Fibroblast of villous mesenchyme (primary cell): Measurements from ENCODE around the gene HOPX. TPM values are rescaled to one million over a fixed set of nuclear protein-coding genes. Genes with fewer than 3 reads are reported as not detected.
"Not testable (repeated sequence)": the region's sequence is repeated elsewhere in the genome, so short reads cannot be mapped to it uniquely, and the experiment has no call there.

Experiments
- DNase-seq: peaks from one replicate; pipeline ENCODE4 v3.0.0-alpha.2; 2010; ENCODE audit warnings: low read depth
- H3K4me3 ChIP-seq: 2 replicates; pipeline ENCODE4 v1.5.1; 2011; ENCODE audit warnings: low read depth, mild to moderate bottlenecking, low read length
- total RNA-seq: library from RNA; depleted of rRNA; stranded (reverse); fragments of >200 nt; gene quantifications from 2 replicates; pipeline ENCODE4 v1.2.3, GENCODE V29; 2012
- TF ChIP-seq, protein P1 (sequence below): IDR thresholded peaks from 2 replicates; pipeline ENCODE4 v1.5.1; 2012; ENCODE audit warnings: low read depth, mild to moderate bottlenecking, low read length; ENCODE audit not compliant: insufficient read depth

Gene HOPX
- total RNA-seq, 1 donor = under 0.01 TPM

DNA sequence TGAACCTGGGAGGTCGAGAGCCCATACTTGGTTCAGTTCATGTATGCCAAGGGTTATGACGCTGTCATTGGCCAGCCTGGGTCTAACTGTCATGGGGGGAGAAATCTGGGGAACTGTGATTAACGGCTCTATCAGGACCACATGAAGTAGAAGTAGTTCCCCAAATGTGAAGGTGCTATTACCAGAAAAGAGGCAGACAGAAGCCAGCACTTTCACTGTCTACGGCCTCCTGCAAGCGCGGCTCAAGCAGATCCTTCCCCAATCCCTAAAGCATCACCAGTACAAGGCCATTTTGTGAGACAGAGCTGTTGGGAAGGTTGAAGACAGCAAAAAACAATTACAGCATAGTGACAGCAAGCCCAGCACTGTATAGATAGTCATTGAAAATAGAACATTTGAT is 37.5 kb downstream of the HOPX start:
- no peak for DNase-seq
- TF ChIP-seq, protein P1, sequence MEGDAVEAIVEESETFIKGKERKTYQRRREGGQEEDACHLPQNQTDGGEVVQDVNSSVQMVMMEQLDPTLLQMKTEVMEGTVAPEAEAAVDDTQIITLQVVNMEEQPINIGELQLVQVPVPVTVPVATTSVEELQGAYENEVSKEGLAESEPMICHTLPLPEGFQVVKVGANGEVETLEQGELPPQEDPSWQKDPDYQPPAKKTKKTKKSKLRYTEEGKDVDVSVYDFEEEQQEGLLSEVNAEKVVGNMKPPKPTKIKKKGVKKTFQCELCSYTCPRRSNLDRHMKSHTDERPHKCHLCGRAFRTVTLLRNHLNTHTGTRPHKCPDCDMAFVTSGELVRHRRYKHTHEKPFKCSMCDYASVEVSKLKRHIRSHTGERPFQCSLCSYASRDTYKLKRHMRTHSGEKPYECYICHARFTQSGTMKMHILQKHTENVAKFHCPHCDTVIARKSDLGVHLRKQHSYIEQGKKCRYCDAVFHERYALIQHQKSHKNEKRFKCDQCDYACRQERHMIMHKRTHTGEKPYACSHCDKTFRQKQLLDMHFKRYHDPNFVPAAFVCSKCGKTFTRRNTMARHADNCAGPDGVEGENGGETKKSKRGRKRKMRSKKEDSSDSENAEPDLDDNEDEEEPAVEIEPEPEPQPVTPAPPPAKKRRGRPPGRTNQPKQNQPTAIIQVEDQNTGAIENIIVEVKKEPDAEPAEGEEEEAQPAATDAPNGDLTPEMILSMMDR = no peak
- H3K4me3 ChIP-seq = no peak overlapping the region

DNA sequence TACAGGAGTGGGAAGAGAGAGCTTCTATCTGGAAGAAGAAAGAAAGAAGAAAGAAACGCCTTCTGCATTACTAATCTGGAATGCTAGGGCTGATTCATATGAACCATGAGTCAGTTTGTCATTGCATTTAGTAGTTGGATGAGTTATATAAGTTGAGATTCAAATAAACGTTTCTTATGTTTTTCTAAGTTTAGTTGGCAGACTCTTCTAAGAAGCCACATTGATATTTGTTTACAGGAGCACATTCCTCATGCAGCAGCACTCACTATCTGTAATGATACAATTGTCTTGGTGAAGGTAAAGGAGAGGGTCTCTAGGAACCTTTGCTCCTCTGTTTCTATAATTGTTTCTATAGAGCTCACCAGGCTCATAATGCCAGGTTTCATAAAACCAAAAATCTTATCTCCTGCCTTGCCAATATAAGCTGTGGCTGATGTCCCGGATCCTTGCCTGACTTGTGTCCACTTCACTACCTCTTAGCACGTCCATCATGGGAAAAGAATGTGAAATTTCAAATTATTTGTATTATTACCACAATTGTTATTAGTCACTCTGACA is 39.5 kb downstream of the HOPX start:
- TF ChIP-seq, protein P1 = peak; percentile 28
- no peak overlapping the region for H3K4me3 ChIP-seq
- peak; percentile 77 for DNase-seq

DNA sequence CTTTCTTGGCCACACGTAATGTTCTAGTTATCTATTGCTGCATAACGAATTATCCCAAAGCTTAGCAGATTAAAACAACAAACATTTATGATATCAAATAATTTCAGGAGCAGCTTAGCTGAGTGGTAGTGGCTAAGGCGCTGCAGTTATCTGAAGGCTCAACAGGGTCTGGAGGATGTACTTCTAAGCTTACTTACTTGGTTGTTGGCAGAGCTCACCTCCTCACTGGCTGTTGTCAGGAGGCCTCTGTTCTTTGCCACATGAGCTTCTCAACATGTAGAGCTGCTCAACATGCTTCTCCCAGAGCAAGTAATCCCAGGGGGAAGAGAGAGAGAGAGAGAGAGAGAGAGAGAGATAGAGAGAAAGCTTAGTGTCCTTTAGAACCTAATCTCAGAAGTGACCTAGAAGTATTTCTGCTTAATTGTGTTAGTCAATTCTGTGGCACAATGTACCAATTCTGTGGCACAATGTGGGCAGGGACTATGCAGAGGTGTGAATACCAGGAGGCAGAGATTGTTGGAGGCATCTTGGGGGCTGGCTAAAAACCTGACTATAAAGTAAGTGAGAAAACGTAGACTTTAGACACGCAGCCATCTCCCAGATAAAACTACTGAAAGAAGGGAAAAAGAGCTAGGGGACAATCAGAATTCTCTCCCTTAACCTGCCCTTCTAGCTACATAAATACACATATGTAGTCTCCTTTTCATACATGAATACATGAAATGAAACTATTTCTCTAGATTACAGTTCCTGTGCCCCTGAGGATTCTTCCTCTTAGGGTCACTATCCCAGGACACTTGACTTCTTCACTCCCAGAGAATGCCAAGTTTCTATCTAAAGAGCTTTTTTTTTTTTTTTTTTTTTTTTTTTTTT is 40.2 kb downstream of the HOPX start:
- H3K4me3 ChIP-seq = no peak overlapping the region
- TF ChIP-seq, protein P1 = no peak
- DNase-seq = no peak

DNA sequence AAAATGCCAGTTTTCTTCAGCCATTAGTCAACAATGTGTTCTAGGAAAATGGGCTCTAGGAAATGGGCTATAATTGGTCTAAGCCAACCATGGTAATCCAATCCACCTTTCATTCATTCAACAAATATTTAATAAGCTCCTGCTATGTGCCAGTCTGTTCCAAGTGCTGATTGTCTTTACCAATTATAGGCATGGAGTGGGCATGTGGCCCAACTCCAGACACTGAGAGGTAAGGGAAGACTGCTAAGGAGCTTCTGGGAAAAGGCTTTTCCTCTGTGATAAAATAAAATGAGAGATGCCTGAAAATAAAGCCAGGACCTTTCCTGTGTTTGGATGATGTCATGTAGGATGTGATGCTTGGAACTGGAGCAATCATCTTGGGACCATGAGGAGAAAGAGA is 43.3 kb downstream of the HOPX start:
- DNase-seq = no peak
- no peak overlapping the region for H3K4me3 ChIP-seq
- TF ChIP-seq, protein P1 = no peak

DNA sequence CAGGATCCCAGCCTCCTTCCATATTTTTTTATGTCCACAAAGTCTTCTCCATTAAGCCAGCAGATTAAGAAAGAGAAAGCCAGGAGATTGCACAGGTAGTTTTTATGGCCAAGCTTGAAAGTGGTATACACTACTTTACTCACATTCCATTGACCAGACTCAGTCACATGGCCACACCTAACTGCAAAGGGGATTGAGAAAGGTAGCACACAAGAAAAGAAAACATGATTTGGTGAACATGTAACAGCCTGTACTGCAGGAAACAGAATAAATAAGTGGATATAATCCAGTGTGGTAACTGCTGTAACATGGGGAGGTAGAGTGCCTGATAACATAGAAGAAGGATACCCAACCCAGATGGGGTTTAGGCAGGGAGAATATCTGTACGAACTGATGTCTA is 43.9 kb downstream of the HOPX start:
- H3K4me3 ChIP-seq = no peak overlapping the region
- TF ChIP-seq, protein P1 = no peak
- DNase-seq = no peak

DNA sequence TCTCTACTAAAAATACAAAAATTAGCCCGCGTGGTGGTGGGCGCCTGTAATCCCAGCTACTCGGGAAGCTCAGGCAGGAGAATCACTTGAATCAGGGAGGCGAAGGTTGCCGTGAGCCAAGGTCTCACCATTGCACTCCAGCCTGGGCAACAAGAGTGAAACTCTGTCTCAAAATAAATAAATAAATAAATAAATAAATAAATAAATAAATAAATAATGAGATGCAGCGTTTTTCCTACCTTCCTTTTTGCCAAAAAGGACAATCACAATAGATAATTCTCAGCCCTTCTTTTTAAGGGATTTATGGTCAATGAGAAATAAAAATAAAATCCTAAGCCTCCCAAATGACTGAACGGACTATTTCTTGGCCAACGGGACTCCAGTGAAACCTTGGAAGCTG is 46.1 kb downstream of the HOPX start:
- not testable (repeated sequence) for DNase-seq, H3K4me3 ChIP-seq

DNA sequence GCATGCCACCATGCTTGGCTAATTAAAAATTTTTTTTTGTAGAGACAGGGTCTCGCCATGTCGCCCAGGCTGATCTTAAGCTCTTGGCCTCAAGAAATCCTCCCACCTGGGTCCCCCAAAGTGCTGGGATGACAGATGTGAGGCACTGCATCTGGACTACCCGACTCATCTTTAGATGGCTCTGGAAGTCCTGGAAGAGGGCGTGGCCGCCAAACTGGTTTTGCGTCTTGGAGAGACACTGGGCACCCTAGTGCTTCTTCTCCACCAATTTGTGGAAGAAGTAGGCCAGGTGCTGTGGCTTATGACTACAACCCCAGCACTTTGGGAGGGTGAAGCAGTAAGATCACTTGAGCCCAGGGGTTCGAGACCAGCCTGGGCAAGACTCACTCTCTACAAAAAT is 47.6 kb downstream of the HOPX start:
- H3K4me3 ChIP-seq = no peak overlapping the region
- TF ChIP-seq, protein P1 = no peak
- no peak for DNase-seq
